HG02642 (cell line): ENCODE results near the gene ZNF223.
A peak's percentile ranks its signal among the peaks of the same experiment; 100 is the strongest.

Experiments
- ATAC-seq: cut with Tn5 transposase; IDR thresholded peaks from one replicate; pipeline ENCODE4 v1.9.1; 2021; ENCODE audit warnings: mild to moderate bottlenecking; ENCODE audit not compliant: unreplicated experiment, poor library complexity

ZNF223 gene

GRCh38 chr19:44051650-44052402 is at the start of gene ZNF223:
TSS of gene ZNF223 (plus strand) at chr19:44052036. CDS start at chr19:44055177, 3,141 bp downstream.
- peak; percentile 85 for ATAC-seq

GRCh38 chr19:44002212-44002565 is 49.6 kb upstream of the ZNF223 start:
- peak; percentile 3 for ATAC-seq

- peak; percentile 94 for ATAC-seq
Observed at GRCh38 chr19:44002566-44003460, 49.0 kb upstream of the ZNF223 start, which contains the start of gene ZNF230. TSS of gene ZNF230 (plus strand) at chr19:44002957. CDS start at chr19:44007079, 4,122 bp downstream.

- ATAC-seq = peak; percentile 17
Observed at GRCh38 chr19:44003461-44004009, 48.3 kb upstream of the ZNF223 start.

DNA sequence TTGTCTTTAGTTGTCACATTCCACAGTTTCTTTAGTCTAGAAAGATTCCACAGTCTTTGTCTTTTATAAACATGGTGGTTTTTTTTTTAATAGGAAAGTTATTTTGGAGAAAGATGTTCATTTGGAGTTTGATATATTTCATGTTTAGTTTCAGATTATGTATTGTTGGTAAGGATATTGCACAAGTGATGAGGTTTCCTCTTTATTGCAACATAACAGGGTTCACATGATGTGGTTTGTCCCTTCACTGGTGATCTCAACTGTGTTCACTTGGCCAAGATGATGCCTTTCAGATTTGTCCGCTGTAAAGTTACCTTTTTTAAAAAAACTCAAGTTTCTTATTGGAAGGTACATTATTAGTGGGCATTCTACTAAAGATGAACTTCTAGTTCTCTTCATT is 45.9 kb upstream of the ZNF223 start:
- no peak for ATAC-seq

- no peak for ATAC-seq
Observed at GRCh38 chr19:44007473-44007872, 44.4 kb upstream of the ZNF223 start.

DNA sequence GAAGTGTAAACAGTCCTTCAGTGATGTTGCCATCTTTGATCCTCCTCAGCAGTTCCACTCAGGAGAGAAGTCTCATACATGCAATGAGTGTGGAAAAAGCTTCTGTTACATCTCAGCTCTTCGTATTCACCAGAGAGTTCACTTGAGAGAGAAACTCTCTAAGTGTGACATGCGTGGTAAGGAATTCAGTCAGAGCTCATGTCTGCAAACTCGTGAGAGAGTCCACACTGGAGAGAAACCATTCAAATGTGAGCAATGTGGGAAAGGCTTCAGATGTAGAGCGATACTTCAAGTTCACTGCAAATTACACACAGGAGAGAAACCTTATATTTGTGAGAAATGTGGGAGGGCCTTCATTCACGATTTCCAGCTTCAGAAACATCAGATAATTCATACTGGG is 41.4 kb upstream of the ZNF223 start:
- ATAC-seq = no peak

DNA sequence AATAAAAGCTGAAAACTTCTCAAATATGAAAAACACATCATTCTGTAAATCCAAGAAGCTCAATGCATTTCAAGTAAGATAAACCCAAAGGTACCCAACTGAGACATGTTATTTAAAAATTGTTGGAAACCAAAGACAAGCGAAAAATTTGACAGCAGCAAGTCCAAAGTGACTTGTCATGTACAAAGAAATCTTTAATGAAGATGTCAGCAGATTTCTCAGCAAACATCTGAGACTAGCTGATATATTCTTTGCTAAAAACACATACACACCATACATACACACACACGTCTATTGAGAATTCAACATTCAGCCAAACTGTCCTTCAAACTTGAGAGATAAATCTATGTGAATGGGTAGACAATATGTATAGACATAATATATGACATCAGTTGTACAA is 32.3 kb upstream of the ZNF223 start:
- no peak for ATAC-seq

DNA sequence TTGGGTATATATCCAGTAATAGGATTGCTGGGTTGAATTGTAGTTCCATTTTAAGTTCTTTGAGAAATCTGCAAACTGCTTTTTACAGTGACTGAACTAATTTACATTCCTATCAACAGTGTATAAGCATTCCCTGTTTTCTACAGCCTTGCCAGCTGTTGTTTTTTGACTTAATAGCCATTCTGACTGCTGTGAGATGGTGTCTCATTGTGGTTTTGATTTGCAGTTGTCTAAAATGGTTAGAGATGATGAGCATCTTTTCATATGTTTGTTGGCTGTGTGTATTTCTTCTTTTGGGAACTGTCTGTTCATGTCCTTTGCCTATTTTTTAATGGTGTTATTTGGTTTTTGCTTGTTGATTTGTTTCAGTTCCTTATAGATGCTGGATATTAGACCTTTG is 30.6 kb upstream of the ZNF223 start:
- ATAC-seq = no peak

DNA sequence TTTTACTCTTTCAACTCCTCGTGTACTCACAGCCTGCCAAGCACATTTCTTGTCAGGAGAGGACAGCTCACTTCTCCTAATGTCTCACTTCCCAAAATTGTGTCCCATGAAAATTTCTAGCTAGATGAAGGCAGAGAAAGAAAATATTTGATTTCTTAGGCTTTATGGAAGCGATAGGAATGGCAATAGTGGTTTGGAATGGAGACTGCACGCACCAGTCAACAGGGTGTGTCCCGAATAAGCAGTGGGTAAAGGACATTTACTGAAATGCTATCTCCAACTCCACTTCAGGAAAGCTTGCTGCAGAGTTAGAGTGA is 27.0 kb upstream of the ZNF223 start:
- ATAC-seq = no peak

GRCh38 chr19:44025217-44025936 is 26.5 kb upstream of the ZNF223 start, which contains the start of gene ZNF222:
TSS of gene ZNF222 (plus strand) at chr19:44025379. CDS start at chr19:44025437, 58 bp downstream.
- peak; percentile 98 for ATAC-seq

DNA sequence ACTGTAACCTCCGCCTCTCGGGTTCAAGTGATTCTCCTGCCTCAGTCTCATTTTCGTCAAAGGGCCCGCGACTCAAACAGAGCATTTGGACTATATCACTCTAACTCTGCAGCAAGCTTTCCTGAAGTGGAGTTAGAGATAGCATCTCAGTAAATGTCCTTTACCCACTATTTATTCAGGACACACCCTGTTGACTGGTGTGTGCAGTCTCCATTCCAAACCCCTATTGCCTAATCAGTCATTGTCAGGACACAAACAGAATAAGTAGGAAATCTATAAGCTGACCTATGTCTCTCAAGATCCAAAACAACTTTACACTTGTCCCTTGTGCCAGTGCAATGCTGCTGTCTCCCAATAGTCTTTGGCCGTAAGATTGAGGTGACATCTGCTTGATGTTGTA is 25.2 kb upstream of the ZNF223 start:
- ATAC-seq = no peak

- no peak for ATAC-seq
Observed at GRCh38 chr19:44032001-44032610, 19.7 kb upstream of the ZNF223 start.

- ATAC-seq = no peak
Observed at GRCh38 chr19:44042147-44042546, 9.7 kb upstream of the ZNF223 start.

DNA sequence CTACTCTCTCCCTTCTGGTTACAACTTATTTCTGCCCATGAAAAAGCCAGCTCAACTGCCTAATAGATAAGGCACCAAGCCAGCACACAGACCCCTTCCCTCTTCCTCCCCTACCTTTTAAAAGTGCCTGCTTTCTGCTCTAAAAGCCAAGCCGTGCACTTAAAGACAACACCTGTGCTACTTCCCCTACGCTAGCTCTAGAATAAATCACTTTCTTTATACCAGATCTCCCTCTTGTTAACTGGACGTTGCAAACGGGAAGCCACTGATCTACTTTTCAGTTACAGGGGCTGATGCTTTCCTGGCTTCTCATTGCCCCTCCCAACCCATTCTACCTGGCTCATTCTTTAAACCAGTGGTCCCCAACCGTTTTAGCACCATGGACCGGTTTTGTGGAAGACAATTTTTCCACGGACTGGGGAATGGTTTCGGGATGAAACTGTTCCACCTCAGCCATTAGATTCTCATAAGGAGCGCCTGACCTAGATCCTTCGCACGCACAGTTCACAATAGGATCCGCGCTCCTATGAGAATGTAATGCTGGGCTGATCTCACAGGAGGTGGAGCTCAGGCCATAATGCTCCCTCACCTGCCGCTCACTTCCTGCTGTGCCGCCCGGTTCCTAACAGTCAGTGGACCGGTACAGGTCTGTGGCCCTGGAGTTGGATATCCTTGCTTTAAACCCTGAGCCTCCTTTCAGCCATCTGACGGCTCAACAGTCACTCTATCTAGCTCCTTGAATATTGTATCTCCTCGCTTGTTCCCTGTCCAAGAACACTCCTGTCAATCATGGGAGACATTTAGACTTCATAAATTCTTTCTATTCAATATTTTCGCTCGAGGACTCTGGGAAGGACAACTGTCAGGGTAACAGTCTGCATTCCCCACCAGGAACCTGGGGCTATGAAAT is 841 bp upstream of the ZNF223 start:
- ATAC-seq = peak; percentile 35

- no peak for ATAC-seq
Observed at GRCh38 chr19:44055870-44056269, 4.0 kb downstream of the ZNF223 start.

DNA sequence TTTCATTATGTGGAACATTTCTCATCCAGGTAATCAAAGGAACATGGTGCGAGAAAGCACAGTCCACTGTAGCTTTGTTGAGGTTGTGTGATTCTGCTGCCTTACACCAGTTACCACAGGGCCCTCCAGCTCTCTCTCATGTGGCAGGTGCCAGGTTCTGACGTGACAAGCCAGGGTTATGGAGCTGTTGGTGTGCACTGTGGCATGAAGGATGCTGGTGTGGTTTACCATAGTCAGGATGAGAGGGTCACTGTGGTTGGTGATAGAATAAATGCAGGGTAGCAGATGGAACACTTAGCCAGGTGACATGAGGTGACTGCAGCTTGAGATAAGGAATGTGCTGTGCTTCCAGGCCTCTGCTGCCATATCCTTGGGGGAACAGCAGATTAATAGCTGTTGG is 7.4 kb downstream of the ZNF223 start:
- ATAC-seq = no peak

DNA sequence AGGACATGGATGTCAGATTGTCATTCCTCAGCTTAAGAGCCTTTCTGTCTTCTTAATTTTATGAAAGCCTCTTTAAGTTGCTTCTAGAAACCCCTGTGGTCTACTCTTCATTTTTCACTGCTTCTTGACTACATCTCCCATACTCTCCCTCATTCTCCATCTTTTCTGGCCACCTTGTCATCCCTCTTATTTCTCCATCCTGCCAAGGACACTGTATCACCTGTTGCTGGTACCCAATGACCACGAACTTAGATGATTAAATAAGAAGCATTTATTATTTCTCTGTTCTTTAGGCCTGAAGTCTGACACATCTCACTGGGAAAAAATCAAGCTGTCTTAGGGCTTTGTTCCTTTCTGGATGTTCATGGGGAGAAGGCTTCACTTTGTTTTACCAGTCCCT is 9.2 kb downstream of the ZNF223 start:
- ATAC-seq = no peak

DNA sequence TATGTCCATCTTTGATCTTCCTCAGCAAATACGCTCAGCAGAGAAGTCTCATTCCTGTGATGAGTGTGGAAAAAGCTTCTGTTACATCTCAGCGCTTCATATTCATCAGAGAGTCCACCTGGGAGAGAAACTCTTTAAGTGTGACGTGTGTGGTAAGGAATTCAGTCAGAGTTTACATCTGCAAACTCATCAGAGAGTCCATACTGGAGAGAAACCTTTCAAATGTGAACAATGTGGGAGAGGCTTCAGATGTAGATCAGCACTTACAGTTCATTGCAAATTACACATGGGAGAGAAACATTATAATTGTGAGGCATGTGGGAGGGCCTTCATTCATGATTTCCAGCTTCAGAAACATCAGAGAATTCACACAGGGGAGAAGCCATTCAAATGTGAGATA is 14.5 kb downstream of the ZNF223 start:
- ATAC-seq = no peak
